Anterior cingulate cortex (tissue), 58 donors: ENCODE data around the gene DOHH.

Experiments
- DNase-seq, 58 donors: peaks; one replicate each; lab custom pipeline; 2025; lab: John Stamatoyannopoulos, UW

The DOHH gene, protein sequence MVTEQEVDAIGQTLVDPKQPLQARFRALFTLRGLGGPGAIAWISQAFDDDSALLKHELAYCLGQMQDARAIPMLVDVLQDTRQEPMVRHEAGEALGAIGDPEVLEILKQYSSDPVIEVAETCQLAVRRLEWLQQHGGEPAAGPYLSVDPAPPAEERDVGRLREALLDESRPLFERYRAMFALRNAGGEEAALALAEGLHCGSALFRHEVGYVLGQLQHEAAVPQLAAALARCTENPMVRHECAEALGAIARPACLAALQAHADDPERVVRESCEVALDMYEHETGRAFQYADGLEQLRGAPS

DNA sequence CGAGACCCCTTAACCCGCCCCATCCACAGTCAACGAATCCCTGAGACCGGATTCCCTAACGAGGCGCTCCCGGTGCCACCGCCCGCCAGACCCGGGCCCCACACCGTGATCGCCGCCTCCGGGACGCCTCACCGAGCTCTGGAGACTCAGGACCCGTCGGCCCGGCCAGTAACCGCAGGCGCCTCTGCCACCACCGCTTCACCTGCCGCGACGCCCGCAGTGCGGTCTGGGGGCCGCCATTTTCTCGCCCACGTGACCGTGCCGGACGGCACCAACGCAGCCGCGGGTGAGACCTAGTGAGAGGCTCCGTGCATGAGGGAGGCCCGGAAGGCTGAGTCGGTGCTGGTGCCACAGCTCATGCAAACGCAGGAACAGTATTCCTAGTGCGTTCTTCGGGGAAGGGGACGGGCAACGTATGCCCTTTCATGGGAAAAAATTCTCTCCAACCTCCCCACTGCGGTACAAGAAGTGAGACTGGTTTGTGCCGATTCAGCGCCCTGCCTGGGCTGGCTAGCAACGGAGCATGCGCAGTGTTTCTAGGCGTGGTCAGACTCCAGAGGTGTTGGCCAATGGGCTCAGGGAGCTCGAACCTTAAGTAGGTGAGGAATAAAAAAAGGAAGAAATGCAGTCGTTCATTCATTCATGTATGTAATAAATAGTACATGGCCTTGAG lies at the start of gene DOHH:
TSS of gene DOHH (minus strand) at position 246 of the 673 bp plus-strand sequence. CDS start 3,860 bp downstream, outside the sequence.
- DNase-seq, result peak; percentile 69 to 99 (median 92)

DNA sequence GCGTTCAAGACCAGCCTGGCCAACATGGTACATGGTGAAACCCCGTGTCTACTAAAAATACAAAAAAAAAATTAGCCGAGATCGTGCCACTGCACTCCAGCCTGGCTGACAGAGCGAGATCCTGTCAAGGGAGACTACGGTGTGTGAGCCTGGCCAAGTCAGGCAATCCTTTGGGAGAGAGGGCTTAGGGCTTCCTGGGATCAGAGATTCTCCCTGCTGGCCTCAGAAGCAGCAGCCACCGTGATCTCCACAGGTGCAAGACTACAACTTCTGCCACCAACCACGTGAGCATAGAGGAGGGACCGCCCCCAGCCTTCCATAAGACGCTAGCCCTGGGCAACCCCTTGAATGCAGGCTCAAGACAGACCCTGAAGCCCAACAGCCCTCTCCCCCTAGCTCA lies 49.3 kb upstream of the DOHH start:
- no peak for DNase-seq

DNA sequence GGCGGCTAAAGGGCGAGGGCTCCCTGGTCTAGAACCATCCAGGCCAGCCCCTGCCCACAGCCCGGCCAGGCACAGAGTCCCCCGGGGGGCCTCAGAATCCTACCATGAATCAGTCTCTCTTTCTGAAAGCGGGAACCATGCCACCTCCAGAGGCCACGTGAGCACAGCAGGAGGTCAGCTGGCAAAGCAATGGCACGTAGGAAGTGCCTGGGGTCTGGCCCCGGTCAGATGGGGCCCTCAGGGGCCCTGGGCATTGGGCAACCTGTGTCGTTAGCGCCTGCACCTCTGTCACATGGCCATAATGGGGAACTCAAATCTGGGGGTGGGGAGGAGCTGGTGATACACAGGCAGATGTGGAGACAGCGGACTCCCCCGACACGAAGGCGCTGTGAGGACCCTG lies 48.1 kb upstream of the DOHH start:
- peak in 27 of 58 donors; percentile 8 to 83 (median 37) for DNase-seq

DNA sequence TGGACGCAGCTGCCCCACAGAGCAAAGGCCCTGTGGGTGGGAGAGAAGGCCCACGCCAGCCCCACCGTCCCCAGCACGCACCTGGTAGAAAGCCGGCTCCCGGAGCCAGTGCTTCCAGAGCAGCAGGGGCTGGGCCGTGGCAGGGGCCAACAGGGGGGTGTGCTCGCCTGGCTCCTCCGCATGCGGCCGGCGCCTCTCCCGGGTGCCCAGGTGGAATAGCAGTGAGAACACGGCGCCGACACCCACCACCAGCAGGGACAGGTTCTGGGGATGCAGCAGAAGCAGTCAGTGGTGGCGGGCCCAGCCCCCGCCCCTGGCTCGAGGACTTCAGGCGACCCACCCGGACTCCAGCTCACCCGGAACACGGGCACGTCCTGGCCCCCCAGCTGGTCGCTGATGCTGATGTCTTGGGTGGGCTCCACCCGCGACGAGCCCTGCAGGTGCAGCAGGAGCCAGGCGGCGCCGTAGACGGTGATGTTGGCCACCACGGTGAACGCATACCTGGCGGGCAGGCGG lies 47.4 kb upstream of the DOHH start:
- DNase-seq, result no peak

DNA sequence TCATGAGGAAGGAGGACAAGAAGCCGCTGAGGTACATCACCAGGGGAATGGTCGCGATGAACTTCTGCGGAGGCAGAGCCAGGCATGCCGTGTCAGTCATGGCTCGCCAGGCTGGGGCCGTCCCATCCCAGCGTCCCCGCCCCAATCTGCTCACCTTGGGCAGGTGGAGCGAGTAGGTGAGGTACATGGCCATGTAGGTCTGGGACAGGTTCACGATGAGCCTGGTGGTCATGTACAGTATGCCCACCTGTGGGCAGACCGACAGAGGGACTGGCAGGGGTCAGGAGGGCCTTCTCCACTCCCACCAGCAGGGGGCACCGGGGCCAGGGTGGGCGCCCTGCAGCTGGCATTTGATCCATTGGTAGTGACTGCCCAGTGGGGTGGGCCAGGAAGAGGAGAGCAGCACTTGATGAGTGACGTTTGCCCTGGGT lies 46.8 kb upstream of the DOHH start:
- DNase-seq, result peak in 2 of 58 donors; percentile 17 to 43

DNA sequence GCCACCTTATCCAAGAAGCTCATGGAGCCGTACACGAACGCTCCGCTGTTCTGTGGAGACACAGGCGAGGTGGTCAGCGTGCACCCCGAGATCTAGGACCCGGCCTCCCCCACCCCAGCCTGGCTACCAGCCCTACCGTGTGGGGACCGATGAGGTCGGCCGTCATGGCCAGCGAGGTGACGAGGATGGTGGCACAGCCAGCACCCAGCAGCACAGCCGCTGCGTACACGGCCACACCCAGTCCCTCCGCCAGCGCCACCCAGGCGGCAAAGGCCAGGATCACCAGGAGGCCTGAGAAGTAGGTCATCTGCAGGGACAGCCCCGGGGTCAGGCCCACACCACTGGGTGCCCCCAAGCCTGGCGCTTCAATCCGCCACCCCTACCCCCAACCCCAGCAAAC lies 45.6 kb upstream of the DOHH start:
- DNase-seq, result no peak

DNA sequence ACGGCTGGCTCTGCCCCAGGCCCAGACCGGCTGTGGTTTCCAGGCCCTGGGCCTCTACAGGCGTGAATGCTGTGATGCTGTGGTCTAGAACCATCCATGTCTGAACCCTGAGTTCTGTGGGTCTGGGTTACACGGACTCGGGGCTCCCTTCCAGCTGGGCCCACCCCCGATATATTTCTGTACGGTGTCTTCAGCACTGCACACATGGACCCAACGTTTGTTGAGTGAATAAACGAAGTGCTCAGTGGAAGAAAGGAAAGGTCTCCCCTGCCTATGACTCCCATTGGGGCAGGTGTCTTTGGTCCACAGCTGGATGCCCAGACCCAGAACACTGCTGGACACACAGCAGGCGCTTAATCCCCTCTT lies 45.2 kb upstream of the DOHH start:
- DNase-seq, result no peak

DNA sequence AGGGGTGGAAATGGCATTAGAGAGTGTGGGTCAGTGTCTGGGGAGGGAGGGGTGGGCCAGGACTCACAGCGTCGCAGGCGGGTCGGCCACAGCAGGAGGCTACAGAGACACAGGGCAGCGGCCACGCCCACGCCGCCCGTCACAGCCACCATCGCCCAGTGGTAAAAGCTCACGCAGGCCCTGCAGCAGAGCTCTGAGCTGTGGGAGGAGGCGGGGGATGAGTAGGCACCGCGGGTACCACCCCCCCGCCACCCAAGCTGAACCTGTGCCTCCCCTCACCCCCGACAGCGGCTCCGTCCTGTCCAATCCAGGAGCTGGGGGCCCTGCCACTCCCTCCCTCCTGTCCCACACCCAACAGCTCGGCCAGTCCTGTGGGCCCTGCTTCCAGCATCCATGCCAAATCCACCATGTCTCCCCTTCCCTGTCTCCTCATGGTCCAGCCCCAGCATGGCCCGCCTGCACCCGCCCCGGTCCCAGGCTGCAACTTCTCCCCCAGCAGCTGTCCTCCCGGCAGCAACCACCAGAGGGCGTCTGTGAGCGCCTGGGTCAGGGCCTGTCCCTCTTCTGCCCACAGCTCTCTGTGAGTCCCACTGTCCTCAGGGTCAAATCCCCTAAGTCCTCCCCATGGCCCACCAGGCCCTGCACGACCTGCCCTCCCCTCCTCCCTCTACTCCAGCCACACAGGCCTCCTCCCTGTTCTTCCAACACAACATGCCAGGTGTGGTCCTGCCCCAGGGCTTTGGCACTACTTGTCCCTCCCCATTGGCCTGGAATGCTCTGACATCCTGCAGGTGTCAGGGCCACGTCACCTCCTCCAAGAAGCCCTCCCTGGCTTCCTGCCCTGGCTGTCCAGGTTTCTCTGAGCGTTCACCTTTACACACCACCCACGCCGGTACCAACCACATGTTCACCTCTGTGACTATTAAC lies 44.5 kb upstream of the DOHH start:
- DNase-seq, result peak in 55 of 58 donors; percentile 30 to 95 (median 77)

DNA sequence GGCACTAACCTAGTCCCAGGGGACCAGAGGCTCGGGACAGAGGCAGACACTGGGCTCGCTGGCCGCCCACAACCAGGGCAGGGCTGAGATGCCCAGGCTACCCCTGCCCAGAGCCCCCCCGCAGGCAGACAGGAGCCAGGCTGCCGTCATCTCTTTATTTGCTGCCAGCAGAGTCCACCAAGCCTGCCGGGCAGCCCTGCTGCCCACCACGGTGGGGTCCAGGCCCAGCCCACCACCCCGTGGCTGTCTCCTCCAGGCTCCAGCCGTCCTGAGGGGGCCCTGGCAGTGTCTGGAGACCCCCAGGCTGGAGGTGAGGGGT lies 43.5 kb upstream of the DOHH start:
- DNase-seq, result peak in 4 of 58 donors; percentile 13 to 51 (median 37)

DNA sequence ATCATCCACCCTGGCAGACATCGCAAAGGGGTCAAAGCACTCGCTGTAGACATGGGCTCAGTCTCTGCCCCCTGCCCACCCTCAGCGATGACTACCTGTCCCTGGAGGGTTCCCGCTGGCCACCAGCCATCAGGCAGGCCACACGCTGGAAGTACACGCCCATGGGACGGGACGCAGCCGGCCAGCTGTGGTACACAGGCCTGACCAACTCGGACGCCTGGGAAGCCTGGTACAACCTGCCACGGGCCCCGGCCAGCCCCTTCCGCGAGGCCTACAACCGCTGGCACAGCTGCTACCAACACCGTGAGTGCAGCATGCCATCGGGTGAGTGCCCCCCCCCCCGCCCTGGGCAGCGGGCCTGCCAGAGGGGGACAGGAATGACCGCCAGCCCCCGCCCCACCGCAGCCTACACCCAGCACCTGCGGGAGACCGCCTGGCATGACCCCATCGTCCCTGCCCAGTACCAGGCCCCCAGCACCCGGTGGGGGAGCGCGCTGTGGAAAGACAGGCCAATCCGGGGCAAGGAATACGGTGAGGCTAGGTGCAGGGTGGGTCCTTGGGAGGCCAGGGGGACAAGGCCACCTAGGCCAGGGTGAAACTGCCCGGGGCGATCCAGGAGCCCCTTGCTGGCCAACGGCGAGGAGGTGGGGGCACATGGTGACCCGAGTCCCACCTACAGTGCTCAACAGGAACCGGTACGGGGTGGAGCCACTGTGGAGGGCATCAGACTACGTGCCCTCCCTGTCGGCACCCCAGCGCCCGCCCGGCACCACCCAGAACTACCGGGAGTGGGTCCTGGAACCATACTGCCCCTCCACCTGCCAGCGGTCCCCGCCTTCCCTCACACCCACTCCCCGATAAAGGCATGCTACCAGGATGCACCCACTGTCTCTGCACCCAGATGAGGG lies 42.9 kb upstream of the DOHH start:
- DNase-seq, result peak in 38 of 58 donors; percentile 11 to 91 (median 53)

DNA sequence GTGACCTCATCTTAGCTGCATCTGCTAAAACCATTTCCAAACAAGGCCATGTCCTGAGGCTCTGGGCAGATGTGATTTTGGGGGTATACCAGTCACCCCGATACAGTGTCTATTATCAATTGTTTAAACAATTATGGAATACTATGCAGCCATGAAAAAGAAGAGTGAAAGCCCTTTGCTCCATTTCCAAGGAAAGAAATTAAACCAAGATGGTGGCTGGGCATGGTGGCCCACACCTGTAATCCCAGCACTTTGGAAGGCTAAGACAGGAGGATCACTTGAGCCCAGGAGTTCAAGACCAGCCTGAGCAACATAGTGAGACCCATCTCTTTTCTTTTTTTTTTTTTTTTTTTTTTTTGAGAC lies 39.3 kb upstream of the DOHH start:
- no peak for DNase-seq

DNA sequence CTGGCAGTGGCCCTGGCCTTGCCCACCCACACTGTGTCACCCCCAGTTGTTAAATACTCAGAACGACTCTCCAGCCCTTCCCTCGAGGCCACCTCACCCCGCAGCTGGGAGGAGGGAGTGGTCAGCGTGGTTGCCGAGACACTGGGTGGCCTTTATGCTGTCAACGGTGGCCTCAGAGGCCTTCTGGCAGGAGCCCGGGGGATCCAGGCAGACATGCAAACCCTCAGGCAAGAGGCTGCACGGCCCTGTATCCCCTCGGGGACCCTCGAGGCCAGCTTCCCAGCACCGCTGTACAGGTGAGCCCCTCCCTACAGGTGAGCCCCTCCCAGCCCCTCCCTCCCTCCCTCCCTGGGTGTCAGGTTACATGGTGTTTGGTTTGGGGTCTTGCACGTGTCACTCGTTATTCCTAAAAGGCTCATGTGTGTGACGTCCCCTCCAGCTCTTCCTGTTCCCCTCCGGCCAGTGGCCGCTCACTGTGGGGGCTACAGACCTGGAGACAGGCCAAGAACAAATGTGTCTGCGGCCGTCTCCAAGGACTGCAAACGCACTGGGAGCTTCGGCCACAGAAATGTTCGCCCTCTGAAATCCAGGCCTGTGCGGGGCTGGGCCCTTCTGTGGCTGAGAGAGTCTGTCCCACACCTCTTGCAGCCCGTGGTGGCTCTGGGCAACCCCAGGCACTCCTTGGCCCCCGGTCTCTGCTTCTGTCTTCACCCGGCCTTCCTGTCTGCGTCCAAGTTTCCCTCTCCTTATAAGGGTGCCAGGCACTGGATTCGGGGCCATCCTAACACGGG lies 38.7 kb upstream of the DOHH start, which contains the start of gene TEKTIP1:
TSS of gene TEKTIP1 (plus strand) at position 210 of the 791 bp plus-strand sequence. CDS start at position 214, 4 bp downstream.
- DNase-seq, result peak in 15 of 58 donors; percentile 11 to 51 (median 26)

DNA sequence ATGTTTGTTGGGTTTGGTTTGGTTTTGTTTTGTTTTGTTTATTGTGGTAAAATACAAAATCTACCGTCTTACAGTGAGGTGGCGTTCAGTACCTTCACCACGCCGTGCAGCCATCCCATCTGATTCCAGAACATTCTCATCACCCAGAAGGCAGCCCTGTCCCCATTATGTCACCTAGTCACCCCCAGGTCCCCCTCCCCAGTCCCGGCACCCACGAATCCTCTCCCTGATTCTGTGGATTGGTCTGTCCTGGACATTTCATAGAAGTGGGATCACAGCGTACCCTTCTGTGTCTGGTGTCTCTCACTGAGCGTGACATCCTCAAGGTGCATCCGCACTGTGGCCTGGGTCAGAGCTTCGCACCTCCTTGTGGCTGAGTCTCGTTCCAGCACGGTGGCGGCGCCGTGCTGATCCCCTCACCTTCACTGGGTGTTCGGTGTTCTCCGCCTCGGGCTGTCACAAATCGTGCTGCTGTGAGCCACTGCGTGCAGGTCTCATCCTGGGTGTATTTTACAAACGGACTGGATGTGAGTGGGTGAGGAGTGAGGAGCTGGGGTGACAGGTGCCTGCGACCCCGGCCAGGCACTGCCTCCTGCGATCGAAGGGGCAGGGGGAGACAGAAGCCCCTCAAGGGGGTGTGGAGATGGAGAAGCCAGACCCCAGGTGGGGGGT lies 37.9 kb upstream of the DOHH start:
- no peak for DNase-seq

DNA sequence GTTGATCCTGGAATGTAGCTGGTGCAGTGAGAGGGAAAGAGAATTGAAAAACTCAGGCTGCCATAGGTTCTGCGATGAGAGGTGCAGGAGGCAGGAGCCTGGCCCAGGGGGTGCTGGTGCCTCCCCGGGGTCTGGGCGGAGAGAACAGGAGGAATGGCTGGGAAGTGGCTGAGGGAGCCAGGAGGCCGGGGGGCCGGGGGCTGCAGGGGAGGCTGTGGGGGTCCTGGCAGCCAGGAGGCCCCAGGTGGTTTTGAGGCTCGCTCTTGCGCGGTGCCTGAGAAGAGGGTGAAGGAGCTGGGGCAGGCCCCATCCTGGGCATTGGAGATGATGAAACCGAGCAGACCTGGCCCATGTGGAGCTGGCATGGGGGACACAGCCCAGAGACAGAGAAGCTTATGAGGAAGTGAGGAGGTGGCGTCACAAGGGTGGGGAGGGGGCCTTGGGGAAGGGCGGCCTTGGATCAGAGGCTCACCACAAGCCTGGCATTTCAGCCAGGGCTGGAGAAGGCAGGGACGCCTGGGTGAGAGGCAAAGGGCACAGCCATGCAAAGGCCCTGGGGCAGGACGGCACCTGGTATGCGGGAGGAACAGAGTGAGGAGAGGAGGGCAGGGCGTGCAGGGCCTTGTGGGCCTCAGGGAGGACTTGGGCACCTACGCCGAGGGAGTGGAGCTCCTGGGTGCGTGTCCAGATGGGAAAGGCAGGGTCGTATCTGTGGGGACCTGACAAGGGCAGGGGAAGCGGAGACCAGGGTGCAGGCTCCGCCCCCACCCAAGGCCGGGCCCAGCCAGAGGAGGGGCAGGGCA lies 37.2 kb upstream of the DOHH start:
- DNase-seq, result peak in 1 of 58 donors; percentile 41

DNA sequence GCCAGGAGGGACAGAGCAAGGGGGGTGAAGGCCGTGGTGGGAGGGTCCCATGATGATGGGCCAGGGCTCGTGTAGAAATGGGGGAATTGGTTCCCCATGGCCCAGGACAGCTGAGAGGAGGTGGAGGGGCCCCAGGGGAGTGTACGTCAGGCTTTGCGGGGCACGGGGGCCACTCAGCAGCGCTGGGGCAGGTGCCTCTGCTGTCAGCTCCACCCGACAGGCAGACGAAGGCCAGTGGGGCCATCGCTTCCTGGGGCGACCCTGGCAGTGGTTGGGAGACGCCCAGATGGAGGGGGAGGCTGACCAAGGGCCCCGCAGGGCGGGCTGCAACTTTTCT lies 36.6 kb upstream of the DOHH start:
- peak in 1 of 58 donors; percentile 52 for DNase-seq

DNA sequence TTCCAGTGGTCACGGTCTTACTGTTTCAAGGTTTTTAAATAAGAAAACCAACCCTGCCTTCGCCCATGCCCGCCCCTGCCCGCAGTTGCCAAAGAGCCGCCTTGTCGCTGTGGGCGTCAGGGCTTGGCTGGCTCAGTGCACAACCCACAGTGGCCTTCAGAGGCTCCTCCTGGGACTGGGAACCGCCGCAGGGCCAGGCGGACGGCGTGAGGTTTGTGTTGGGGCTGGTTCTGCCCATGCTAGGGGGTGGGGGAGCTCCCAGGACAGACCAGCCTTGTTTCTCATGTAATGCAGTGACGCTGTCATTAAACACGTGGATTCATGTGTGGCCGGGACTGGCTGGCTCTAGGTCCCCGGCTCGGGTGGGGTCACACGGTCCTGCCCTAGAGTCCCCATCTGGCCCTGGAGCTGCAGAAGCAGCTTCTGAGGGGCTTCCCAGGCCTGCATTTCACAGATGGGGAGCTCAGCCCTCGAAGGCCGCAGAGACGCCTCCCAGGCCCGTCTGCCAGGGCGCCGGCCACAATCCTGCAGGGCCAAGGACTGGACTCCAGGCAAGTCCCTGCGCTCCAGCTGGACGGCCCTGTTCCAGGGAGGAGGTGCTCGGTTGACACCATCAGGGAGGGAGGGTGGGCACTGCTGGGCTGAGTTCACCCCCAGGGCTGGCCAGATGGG lies 36.1 kb upstream of the DOHH start:
- peak in 44 of 58 donors; percentile 10 to 85 (median 58) for DNase-seq

DNA sequence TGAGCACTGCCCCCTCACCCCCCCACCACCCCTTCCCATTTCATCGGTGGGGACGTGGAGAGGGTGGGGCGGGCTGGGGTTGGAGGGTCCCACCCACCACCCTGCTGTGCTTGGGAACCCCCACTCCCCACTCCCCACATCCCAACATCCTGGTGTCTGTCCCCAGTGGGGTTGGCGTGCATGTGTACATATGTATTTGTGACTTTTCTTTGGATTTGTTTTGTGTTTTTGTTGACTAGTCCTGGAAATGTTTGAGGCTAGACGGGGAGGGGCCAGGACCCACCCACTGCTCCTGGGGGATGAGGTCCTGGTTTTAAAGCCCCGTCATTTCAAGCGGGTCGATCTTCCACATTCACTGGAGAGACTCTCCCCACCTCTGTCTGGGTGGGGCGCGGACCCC lies 35.5 kb upstream of the DOHH start:
- DNase-seq, result no peak
